HepG2 (cell line): ENCODE data around the gene SLC25A22. TPM values are rescaled to one million over a fixed set of nuclear protein-coding genes. Genes with fewer than 3 reads are reported as not detected.

Experiments
- CCAR2 ChIP-seq: fragments of 200-400 bp; formaldehyde crosslinking; optimal IDR thresholded peaks from 2 replicates; pipeline ENCODE3; 2018; ENCODE audit warnings: low read depth, mild to moderate bottlenecking, low read length, moderate library complexity
- CEBPZ ChIP-seq: IDR thresholded peaks from 2 replicates; pipeline ENCODE4 v1.6.1; 2012; ENCODE audit warnings: low read length, improper control_type of control experiment
- HDAC1 ChIP-seq: sonication (generic); formaldehyde crosslinking; IDR thresholded peaks from 2 replicates; pipeline ENCODE4 v1.5.1; 2020; ENCODE audit warnings: mild to moderate bottlenecking, missing genetic modification reagents
- HIC2 ChIP-seq: sonication (generic); formaldehyde crosslinking; IDR thresholded peaks from 2 replicates; pipeline ENCODE4 v1.9.0; 2022; ENCODE audit warnings: low read depth, missing genetic modification reagents
- MEIS1 ChIP-seq: sonication (generic); formaldehyde crosslinking; IDR thresholded peaks from 2 replicates; pipeline ENCODE4 v1.9.0; 2021; ENCODE audit warnings: mild to moderate bottlenecking, missing genetic modification reagents, moderate library complexity, borderline replicate concordance
- MLXIP ChIP-seq: sonication (generic); formaldehyde crosslinking; IDR thresholded peaks from 2 replicates; pipeline ENCODE4 v1.9.0; 2021; ENCODE audit warnings: missing genetic modification reagents, borderline replicate concordance
- MXD3 ChIP-seq: IDR thresholded peaks from 2 replicates; pipeline ENCODE4 v1.6.1; 2016; ENCODE audit warnings: mild to moderate bottlenecking, missing biosample characterization, missing genetic modification reagents
- RNF219 ChIP-seq: sonication (generic); formaldehyde crosslinking; IDR thresholded peaks from 2 replicates; pipeline ENCODE4 v1.5.0; 2020; ENCODE audit warnings: mild to moderate bottlenecking, missing genetic modification reagents
- SMYD3 ChIP-seq: sonication (generic); formaldehyde crosslinking; IDR thresholded peaks from 2 replicates; pipeline ENCODE4 v1.8.1; 2023; ENCODE audit warnings: mild to moderate bottlenecking, missing genetic modification reagents
- TAF15 ChIP-seq: fragments of 200-400 bp; formaldehyde crosslinking; IDR thresholded peaks from one replicate; pipeline ENCODE4 v1.6.1; 2018; ENCODE audit warnings: mild to moderate bottlenecking, low read depth, low read length; ENCODE audit not compliant: poor library complexity, severe bottlenecking
- TBL1XR1 ChIP-seq: fragments of 150-350 bp; IDR thresholded peaks from 2 replicates; pipeline ENCODE4 v1.6.1; 2014; ENCODE audit warnings: borderline replicate concordance, low read length; ENCODE audit not compliant: partially characterized antibody
- TRIM24 ChIP-seq: sonication (generic); formaldehyde crosslinking; IDR thresholded peaks from 2 replicates; pipeline ENCODE4 v1.8.0; 2022; ENCODE audit warnings: mild to moderate bottlenecking, missing genetic modification reagents
- ZMAT3 ChIP-seq: sonication (generic); formaldehyde crosslinking; conservative IDR thresholded peaks from 2 replicates; pipeline ENCODE4 v1.7.0; 2021; ENCODE audit warnings: missing genetic modification reagents
- ZNF207 ChIP-seq: fragments of 450-650 bp; IDR thresholded peaks from 2 replicates; pipeline ENCODE4 v1.6.1; 2016; ENCODE audit warnings: antibody characterized with exemption, borderline replicate concordance
- ZNF761 ChIP-seq: sonication (generic); formaldehyde crosslinking; conservative IDR thresholded peaks from 2 replicates; pipeline ENCODE4 v1.4.0; 2020; ENCODE audit warnings: mild to moderate bottlenecking, missing genetic modification reagents
- polyA plus RNA-seq, 8 experiments: library from polyadenylated mRNA; depleted of rRNA in 3 of 8; stranded (reverse) in 7 of 8; unstranded in 1 of 8; fragments of >200 nt; fragmentation: Illumina TruSeq in 4 of 8; extraction: Trizol in 4 of 8; gene quantifications; 2 replicates each; pipeline versions ENCODE4 v1.2.1 to v1.2.3, GENCODE V29; 2011 to 2016; ENCODE audit warnings: low read depth in 4 of 8, missing spikeins in 1 of 8, mixed read lengths in 1 of 8; ENCODE audit not compliant: insufficient read depth in 1 of 8
- total RNA-seq, 5 experiments: library from RNA; depleted of rRNA; stranded (reverse); fragments of >200 nt; fragmentation: Illumina TruSeq; extraction: Trizol; gene quantifications; 2 replicates each; pipeline ENCODE4 v1.2.3, GENCODE V29; 2016; ENCODE audit warnings: low read depth in 1 of 5

SLC25A22 gene
- total and polyA plus RNA-seq, 2 of the 13 experiments (the other 11 are each of a cell fraction or from before 2014, with no cell fraction given): 12.4 to 19.2 TPM

GRCh38 chr11:809287-810039 lies 11.4 kb upstream of the SLC25A22 start, which contains the start of gene RPLP2 (continued):
- TF ChIP-seq RNF219 (CRISPR knock-in tag) (no peak), MLXIP (CRISPR knock-in tag) (no peak), TBL1XR1 (peak; percentile 78), MEIS1 (CRISPR knock-in tag) (peak; percentile 18), HIC2 (CRISPR knock-in tag) (peak; percentile 56; the same call in 1 of the 2 replicates), TRIM24 (CRISPR knock-in tag) (no peak), ZNF207 (no peak), TAF15 (no peak), CEBPZ (no peak), MXD3 (CRISPR knock-in tag) (peak; percentile 58), HDAC1 (peak; percentile 99), SMYD3 (CRISPR knock-in tag) (peak; percentile 68; the same call in 1 of the 2 replicates), ZNF761 (CRISPR knock-in tag) (peak; percentile 76), CCAR2 (no peak), ZMAT3 (CRISPR knock-in tag) (peak; percentile 89)
